DND-41 (cell line): Measurements from ENCODE around the gene MX2.

Source experiments
- ATAC-seq: fragments of 200-7000 bp; cut with Tn5 transposase; 3 replicates; pipeline ENCODE4 v1.9.1; 2021; ENCODE audit warnings: low read depth; ENCODE audit not compliant: insufficient read depth
- DNase-seq: peaks from one replicate; pipeline ENCODE4 v3.0.0-alpha.2; 2020
- H2AFZ ChIP-seq: 2 replicates; pipeline ENCODE4 v1.6.0; 2012; ENCODE audit warnings: low read depth, low read length
- H3K27ac ChIP-seq: 2 replicates; pipeline ENCODE4 v1.5.1; 2012; ENCODE audit warnings: low read length, inconsistent platforms
- H3K27me3 ChIP-seq: fragments of 200-600 bp; sonication (generic); 2 replicates; pipeline ENCODE4 v1.6.0; 2012; ENCODE audit warnings: low read length, mild to moderate bottlenecking, inconsistent platforms; ENCODE audit not compliant: insufficient read depth, poor library complexity
- H3K36me3 ChIP-seq: 2 replicates; pipeline ENCODE4 v1.5.1; 2012; ENCODE audit warnings: low read length, inconsistent platforms; ENCODE audit not compliant: insufficient read depth
- H3K4me1 ChIP-seq: 2 replicates; pipeline ENCODE4 v1.5.1; 2012; ENCODE audit warnings: mild to moderate bottlenecking, low read length; ENCODE audit not compliant: insufficient read depth
- H3K4me2 ChIP-seq: 2 replicates; pipeline ENCODE4 v1.6.0; 2012; ENCODE audit warnings: mild to moderate bottlenecking, moderate library complexity, low read length, inconsistent platforms; ENCODE audit not compliant: insufficient read depth
- H3K4me3 ChIP-seq, 2 experiments: fragments of 200-600 bp in 1 of 2; shearing (Covaris generic) in 1 of 2; 2 replicates each; pipeline ENCODE4 v1.5.1; 2012 to 2016; ENCODE audit warnings: inconsistent platforms in 2 of 2, low read length in 2 of 2, mild to moderate bottlenecking in 2 of 2, low read depth in 1 of 2, moderate library complexity in 1 of 2
- H3K79me2 ChIP-seq: 2 replicates; pipeline ENCODE4 v1.6.0; 2012; ENCODE audit warnings: low read length, inconsistent platforms; ENCODE audit not compliant: insufficient read depth
- H3K9ac ChIP-seq: 2 replicates; pipeline ENCODE4 v1.6.0; 2012; ENCODE audit warnings: low read depth, mild to moderate bottlenecking, inconsistent platforms, low read length, moderate library complexity
- H3K9me3 ChIP-seq: 2 replicates; pipeline ENCODE4 v1.5.1; 2012; ENCODE audit warnings: low read length, moderate library complexity, mild to moderate bottlenecking, inconsistent platforms; ENCODE audit not compliant: insufficient read depth, severe bottlenecking
- H4K20me1 ChIP-seq: 2 replicates; pipeline ENCODE4 v1.6.0; 2012; ENCODE audit warnings: low read length; ENCODE audit not compliant: insufficient read depth
- EZH2 ChIP-seq: IDR thresholded peaks from 3 replicates; pipeline ENCODE4 v1.6.1; 2012; ENCODE audit warnings: borderline replicate concordance, low read depth, mild to moderate bottlenecking, moderate library complexity, low read length, inconsistent platforms; ENCODE audit not compliant: severe bottlenecking
- TF ChIP-seq, protein P1 (sequence below): IDR thresholded peaks from 2 replicates; pipeline ENCODE4 v1.5.1; 2012; ENCODE audit warnings: borderline replicate concordance, low read length, moderate library complexity, mild to moderate bottlenecking; ENCODE audit not compliant: poor library complexity, severe bottlenecking; ENCODE audit errors: extremely low read depth

The MX2 gene

DNA sequence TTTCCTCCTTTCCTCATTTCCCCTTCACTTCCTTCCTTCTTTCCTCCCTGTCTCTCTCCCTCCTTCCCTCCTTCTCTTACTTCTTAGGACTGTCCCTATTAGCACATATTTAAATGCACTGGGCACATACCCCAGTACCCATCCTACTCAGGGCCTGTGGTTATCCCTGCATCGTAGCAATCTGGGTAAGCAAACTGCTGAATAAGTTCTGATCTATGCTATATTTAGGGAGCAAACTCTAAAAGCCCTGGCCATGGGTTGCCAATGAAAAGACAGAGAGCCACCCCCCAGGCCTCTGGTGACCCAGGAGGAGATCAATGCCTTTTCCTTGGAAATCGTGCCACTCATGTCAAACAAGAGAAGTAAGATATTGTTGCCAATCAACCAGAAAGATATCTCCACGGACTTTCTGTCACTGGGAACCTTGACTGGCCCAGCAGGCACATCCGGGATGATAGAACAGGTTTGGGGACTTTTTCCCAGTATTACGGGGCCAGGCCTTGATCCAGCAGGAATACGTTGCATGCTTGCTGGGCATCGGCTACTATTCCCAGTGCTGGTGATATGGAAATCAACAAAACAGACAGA, 39.8 kb upstream of the MX2 start:
- peak overlapping the region; percentile 76 for H3K27ac ChIP-seq
- no peaks in the 10 kb centered on the region for H3K79me2 ChIP-seq
- no peak overlapping the region for H2AFZ ChIP-seq
- TF ChIP-seq, protein P1, sequence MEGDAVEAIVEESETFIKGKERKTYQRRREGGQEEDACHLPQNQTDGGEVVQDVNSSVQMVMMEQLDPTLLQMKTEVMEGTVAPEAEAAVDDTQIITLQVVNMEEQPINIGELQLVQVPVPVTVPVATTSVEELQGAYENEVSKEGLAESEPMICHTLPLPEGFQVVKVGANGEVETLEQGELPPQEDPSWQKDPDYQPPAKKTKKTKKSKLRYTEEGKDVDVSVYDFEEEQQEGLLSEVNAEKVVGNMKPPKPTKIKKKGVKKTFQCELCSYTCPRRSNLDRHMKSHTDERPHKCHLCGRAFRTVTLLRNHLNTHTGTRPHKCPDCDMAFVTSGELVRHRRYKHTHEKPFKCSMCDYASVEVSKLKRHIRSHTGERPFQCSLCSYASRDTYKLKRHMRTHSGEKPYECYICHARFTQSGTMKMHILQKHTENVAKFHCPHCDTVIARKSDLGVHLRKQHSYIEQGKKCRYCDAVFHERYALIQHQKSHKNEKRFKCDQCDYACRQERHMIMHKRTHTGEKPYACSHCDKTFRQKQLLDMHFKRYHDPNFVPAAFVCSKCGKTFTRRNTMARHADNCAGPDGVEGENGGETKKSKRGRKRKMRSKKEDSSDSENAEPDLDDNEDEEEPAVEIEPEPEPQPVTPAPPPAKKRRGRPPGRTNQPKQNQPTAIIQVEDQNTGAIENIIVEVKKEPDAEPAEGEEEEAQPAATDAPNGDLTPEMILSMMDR: no peak
- no peak for TF ChIP-seq EZH2
- no peaks in the 10 kb centered on the region for H3K27me3 ChIP-seq
- H3K9ac ChIP-seq: no peak overlapping the region; the same call in 1 of the 2 replicates
- H3K4me2 ChIP-seq: no peak overlapping the region
- peaks cover 4% of the 10 kb centered on the region for H3K9me3 ChIP-seq
- H3K36me3 ChIP-seq: no peaks in the 10 kb centered on the region
- ATAC-seq: no peak
- H4K20me1 ChIP-seq: no peaks in the 10 kb centered on the region
- DNase-seq: no peak
- H3K4me1 ChIP-seq: peaks cover 26% of the 10 kb centered on the region
- H3K4me3 ChIP-seq: no peak overlapping the region

DNA sequence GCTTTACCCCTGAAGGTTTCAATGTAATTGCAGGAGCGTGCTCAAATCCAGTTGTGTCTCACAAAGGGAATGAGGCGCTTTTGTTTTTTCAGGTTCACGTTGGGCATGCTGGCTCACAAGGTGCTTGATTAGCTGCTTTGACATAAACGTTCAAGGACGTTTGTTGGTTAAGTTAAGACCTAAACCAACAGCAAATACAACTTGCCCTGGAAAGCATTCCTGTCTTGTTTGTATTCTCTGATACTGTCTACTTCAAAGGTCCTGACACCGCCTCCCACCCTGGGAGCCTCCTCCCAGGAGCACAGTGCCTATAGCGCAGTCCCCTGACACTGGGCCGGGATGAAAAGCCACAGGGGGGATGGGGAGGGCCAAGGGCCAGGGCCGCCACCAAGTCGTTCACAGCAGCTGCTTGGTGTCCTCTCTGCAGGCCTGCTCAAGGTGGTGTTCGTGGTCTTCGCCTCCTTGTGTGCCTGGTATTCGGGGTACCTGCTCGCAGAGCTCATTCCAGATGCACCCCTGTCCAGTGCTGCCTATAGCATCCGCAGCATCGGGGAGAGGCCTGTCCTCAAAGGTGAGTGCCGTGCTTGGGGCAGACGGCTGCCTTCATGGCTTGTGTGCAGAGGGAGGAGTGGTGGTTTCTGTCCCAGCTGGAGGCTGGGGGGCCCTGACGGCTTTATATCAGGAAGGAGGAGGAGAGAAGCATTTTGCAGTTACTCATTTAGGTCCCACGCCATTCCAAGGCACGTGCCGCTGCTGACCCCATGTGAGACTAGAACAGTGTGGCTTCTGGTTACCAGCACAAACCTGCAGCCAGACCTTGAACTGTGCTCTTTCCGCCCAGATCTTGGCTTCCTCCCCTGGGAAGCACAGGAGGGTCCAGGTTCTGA, 39.1 kb upstream of the MX2 start:
- Histone ChIP-seq H3K4me3 (no peak overlapping the region), H3K27ac (no peak overlapping the region), H3K9me3 (peaks cover 4% of the 10 kb centered on the region), H3K27me3 (no peaks in the 10 kb centered on the region), H3K4me2 (no peak overlapping the region), H3K9ac (no peak overlapping the region), H2AFZ (no peak overlapping the region), H3K79me2 (no peaks in the 10 kb centered on the region), H4K20me1 (no peaks in the 10 kb centered on the region), H3K4me1 (peaks cover 26% of the 10 kb centered on the region), H3K36me3 (no peaks in the 10 kb centered on the region)
- TF ChIP-seq, protein P1: no peak
- TF ChIP-seq EZH2: no peak
- no peak for ATAC-seq
- DNase-seq: no peak

DNA sequence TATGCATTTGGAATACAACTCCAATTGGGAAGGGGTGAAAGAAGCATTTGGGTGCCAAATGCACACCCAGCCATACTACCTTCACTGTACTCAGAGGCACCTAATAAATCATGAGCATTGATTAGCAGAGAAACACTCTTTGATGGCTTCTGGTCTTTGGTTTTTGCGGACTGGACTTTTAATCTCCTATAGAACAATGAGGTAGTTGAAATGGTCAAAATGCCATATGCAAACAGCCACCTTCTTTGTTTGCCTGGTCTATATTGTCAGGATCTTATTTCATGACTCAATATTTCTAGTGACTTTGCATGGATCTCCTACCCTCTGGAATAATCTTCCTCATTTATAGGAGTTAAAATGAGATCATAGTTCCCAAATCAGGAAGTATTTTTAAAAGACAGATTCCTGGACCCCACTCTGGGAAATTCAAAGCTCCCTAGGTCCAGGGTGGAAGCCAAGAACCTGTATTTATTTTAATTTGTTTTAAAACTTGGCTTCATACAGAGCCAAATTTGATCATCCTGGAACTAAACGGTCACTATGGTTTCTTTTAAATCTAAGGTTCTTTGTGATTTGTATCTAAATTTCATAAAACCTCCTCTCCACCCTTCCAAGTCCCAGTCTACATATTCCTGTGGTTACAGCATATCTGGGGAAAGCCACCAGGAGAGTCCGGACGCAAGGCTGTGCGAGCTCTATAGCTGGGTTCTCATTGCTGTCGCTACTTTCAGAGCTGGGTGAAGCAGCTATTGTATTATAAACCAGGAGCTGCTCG, 36.5 kb upstream of the MX2 start:
- TF ChIP-seq, protein P1: no peak
- TF ChIP-seq EZH2: no peak
- DNase-seq: no peak
- no peak overlapping the region for H3K9ac ChIP-seq
- no peak overlapping the region for H2AFZ ChIP-seq
- no peaks in the 10 kb centered on the region for H3K36me3 ChIP-seq
- no peaks in the 10 kb centered on the region for H4K20me1 ChIP-seq
- H3K4me2 ChIP-seq: no peak overlapping the region
- peaks cover 4% of the 10 kb centered on the region for H3K9me3 ChIP-seq
- peaks cover 26% of the 10 kb centered on the region for H3K4me1 ChIP-seq
- ATAC-seq: no peak
- no peaks in the 10 kb centered on the region for H3K27me3 ChIP-seq
- no peak overlapping the region for H3K27ac ChIP-seq
- no peak overlapping the region for H3K4me3 ChIP-seq
- no peaks in the 10 kb centered on the region for H3K79me2 ChIP-seq
